ENCODE measurements around the gene MOB2. TPM values are rescaled to one million over a fixed set of nuclear protein-coding genes. Genes with fewer than 3 reads are reported as not detected.

MOB2 gene
- total RNA-seq, 1 experiment from 2014 or later: 29.8 TPM

DNA sequence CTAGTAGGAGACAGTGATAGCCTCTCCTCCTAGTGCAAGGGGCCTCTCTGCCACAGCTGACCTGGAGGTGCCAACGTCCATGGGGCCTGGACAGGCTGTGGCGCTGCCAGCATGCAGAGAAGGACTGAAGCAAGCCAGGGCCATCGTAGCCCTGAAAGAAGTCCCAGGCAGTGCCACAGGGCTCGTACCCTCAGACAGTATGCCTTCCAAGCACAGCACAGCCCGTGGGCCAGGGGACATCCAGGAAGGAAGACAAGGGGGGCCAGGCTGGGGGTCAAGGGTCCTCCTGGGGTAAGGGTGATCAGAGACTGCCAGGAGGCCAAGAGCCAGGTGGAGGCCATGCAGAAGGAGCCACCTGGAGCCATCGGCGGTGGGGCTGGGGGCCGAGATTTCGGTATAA, 20.4 kb upstream of the MOB2 start:
- no peaks in the 10 kb centered on the region for H3K4me1 Mint-ChIP-seq (ENCODE audit: low read depth, unreplicated experiment)
- BruUV-seq (replicated peaks): no TSS peak
- no peaks in the 10 kb centered on the region for H3K36me3 Mint-ChIP-seq (ENCODE audit: insufficient read depth, unreplicated experiment)
- DNase-seq: no peak
- no peaks in the 10 kb centered on the region for H3K9me3 Mint-ChIP-seq (ENCODE audit: low read depth, unreplicated experiment)
- no peak overlapping the region for H3K27ac Mint-ChIP-seq (ENCODE audit: unreplicated experiment)
- intact Hi-C loops (cut with micrococcal nuclease; ENCODE audit: unreplicated experiment): no loop called here
- no peaks in the 10 kb centered on the region for H3K27me3 Mint-ChIP-seq (ENCODE audit: unreplicated experiment)
- TF ChIP-seq, protein P1, sequence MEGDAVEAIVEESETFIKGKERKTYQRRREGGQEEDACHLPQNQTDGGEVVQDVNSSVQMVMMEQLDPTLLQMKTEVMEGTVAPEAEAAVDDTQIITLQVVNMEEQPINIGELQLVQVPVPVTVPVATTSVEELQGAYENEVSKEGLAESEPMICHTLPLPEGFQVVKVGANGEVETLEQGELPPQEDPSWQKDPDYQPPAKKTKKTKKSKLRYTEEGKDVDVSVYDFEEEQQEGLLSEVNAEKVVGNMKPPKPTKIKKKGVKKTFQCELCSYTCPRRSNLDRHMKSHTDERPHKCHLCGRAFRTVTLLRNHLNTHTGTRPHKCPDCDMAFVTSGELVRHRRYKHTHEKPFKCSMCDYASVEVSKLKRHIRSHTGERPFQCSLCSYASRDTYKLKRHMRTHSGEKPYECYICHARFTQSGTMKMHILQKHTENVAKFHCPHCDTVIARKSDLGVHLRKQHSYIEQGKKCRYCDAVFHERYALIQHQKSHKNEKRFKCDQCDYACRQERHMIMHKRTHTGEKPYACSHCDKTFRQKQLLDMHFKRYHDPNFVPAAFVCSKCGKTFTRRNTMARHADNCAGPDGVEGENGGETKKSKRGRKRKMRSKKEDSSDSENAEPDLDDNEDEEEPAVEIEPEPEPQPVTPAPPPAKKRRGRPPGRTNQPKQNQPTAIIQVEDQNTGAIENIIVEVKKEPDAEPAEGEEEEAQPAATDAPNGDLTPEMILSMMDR (IDR thresholded peaks at IDR 0.05; ENCODE audit: unreplicated experiment): no peak
- no peak overlapping the region for H3K4me3 Mint-ChIP-seq (ENCODE audit: low read depth, unreplicated experiment)
- CTCF ChIA-PET: no interaction called here

DNA sequence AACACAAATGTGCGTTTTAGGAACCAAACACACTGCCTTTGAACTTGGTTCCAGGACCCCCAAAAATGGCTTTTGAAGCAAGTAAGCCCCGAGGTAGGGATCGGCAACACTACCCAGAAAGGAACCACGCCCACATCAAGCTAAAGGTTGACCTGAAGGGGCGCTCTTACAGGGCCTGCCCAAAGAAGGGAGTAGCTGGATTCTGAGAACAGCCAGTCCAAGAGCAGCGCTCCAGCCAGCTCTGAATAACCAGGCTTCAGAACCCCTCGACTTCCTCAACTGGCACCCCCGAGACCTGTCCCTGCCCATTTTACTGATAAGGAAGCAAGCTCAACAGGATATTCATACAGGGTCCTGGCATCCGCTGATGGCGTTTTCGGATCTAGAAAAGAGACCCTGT, 18.9 kb upstream of the MOB2 start:
- no peak for DNase-seq
- intact Hi-C loops (cut with micrococcal nuclease; ENCODE audit: unreplicated experiment): no loop called here
- no peaks in the 10 kb centered on the region for H3K36me3 Mint-ChIP-seq (ENCODE audit: insufficient read depth, unreplicated experiment)
- H3K27me3 Mint-ChIP-seq (ENCODE audit: unreplicated experiment): no peaks in the 10 kb centered on the region
- no peaks in the 10 kb centered on the region for H3K4me1 Mint-ChIP-seq (ENCODE audit: low read depth, unreplicated experiment)
- H3K27ac Mint-ChIP-seq (ENCODE audit: unreplicated experiment): no peak overlapping the region
- CTCF ChIA-PET: no interaction called here
- H3K4me3 Mint-ChIP-seq (ENCODE audit: low read depth, unreplicated experiment): no peak overlapping the region
- TF ChIP-seq, protein P1 (IDR thresholded peaks at IDR 0.05; ENCODE audit: unreplicated experiment): no peak
- H3K9me3 Mint-ChIP-seq (ENCODE audit: low read depth, unreplicated experiment): peaks cover 5% of the 10 kb centered on the region
- no TSS peak for BruUV-seq (replicated peaks)

DNA sequence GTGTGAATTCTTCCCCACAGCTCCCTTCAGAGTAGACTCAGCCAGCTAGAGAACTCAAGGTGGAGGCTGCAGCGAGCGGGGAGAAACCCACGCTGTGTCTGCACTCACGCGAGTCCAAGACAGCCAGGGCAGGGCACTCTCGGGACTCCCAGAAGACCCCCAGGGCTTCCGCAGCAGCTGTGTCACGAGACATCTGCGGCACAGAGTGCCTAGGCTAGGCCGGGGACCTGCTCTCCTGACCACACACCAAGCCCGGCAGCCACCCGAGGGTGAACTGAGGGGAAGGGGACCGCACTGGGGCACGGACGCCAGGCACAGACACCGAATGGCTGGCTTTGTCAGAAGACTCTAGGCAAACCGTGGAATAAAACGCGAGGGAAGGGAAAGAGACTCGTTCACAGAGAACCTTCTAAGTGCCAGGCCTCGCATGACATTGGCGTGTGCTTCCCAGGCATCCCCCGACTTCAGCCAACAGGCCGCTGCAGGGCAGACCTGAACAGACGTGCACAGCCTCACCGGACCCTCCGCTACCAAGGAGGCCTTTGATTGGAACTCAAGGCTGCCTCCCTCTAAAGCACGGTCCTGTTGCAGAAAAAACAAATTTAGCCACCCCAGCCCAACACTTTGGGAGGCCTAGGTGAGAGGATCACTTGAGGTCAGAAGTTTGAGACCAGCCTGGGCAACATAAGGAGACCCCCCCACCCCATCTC, 18.2 kb upstream of the MOB2 start:
- Mint-ChIP-seq H3K9me3 (ENCODE audit: low read depth, unreplicated experiment) (peaks cover 7% of the 10 kb centered on the region), H3K36me3 (ENCODE audit: insufficient read depth, unreplicated experiment) (no peaks in the 10 kb centered on the region), H3K27me3 (ENCODE audit: unreplicated experiment) (no peaks in the 10 kb centered on the region), H3K4me3 (ENCODE audit: low read depth, unreplicated experiment) (no peak overlapping the region), H3K27ac (ENCODE audit: unreplicated experiment) (no peak overlapping the region), H3K4me1 (ENCODE audit: low read depth, unreplicated experiment) (no peaks in the 10 kb centered on the region)
- CTCF ChIA-PET: interaction anchor here (0.5 kb wide), 1 partner anchor 966 kb away, joined by 3 read pairs; no protein-coding TSS in a partner anchor
- no peak for DNase-seq
- TF ChIP-seq, protein P1 (IDR thresholded peaks at IDR 0.05; ENCODE audit: unreplicated experiment): no peak
- no TSS peak for BruUV-seq (replicated peaks)
- intact Hi-C loops (cut with micrococcal nuclease; ENCODE audit: unreplicated experiment): no loop called here

DNA sequence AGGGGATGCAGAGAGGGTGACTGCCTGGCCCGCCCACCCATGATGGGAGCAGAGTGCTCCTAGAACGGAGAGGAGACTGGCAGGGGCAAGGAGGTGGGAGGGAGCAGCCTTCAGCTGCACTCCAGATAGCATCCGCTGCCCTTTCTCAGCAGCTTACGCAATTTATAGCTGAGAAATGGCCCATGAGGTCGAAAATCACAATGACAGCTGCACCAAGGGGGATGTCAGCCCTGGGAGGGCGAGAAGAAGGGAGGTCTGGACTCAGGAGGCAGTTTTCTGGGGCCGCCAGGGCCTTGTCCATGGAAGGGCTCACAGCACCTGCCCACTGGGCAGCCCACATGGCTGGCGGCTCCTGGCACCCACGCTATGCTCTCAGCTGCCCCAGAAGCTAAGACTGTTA, 17.6 kb upstream of the MOB2 start:
- Mint-ChIP-seq H3K36me3 (ENCODE audit: insufficient read depth, unreplicated experiment) (no peaks in the 10 kb centered on the region), H3K4me3 (ENCODE audit: low read depth, unreplicated experiment) (no peak overlapping the region), H3K27ac (ENCODE audit: unreplicated experiment) (no peak overlapping the region), H3K27me3 (ENCODE audit: unreplicated experiment) (no peaks in the 10 kb centered on the region), H3K9me3 (ENCODE audit: low read depth, unreplicated experiment) (peaks cover 7% of the 10 kb centered on the region), H3K4me1 (ENCODE audit: low read depth, unreplicated experiment) (no peaks in the 10 kb centered on the region)
- DNase-seq: no peak
- TF ChIP-seq, protein P1 (IDR thresholded peaks at IDR 0.05; ENCODE audit: unreplicated experiment): no peak
- CTCF ChIA-PET: interaction anchor here (0.5 kb wide), 1 partner anchor 967 kb away, joined by 3 read pairs; no protein-coding TSS in a partner anchor
- intact Hi-C loops (cut with micrococcal nuclease; ENCODE audit: unreplicated experiment): no loop called here
- no TSS peak for BruUV-seq (replicated peaks)
